ENCODE results near the gene VPS9D1.
"Not testable (repeated sequence)": the region's sequence is repeated elsewhere in the genome, so short reads cannot be mapped to it uniquely, and the experiment has no call there.

Gene VPS9D1

GRCh38 chr16:89694784-89695085 is 26.0 kb downstream of the VPS9D1 start:
- Histone ChIP-seq H3K36me3 (ENCODE audit: control insufficient read depth in 1 of 2, insufficient read depth in 2 of 2, low read length in 2 of 2) (peaks cover 28 to 56% of the 10 kb centered on the region in 2 donors), H3K4me1 (ENCODE audit: control insufficient read depth in 1 of 2, insufficient read depth in 2 of 2, low read length in 2 of 2) (peaks cover 5 to 21% of the 10 kb centered on the region in 2 donors)
- H3K27me3 ChIP-seq (ENCODE audit: control insufficient read depth in 1 of 2, insufficient read depth in 2 of 2, low read length in 2 of 2); H3K27ac ChIP-seq (ENCODE audit: low read depth, low read length); H3K4me3 ChIP-seq (ENCODE audit: low read depth in 1 of 2, low read length in 2 of 2); H3K9ac ChIP-seq (ENCODE audit: low read depth in 1 of 2, low read length in 2 of 2); H3K9me3 ChIP-seq (ENCODE audit: control insufficient read depth in 1 of 2, low read length in 2 of 2): not testable (repeated sequence)

GRCh38 chr16:89693931-89694783 is 26.5 kb downstream of the VPS9D1 start:
- Histone ChIP-seq H3K4me3 (ENCODE audit: low read depth in 1 of 2, low read length in 2 of 2) (no peak overlapping the region), H3K9ac (ENCODE audit: low read depth in 1 of 2, low read length in 2 of 2) (no peak overlapping the region), H3K9me3 (ENCODE audit: control insufficient read depth in 1 of 2, low read length in 2 of 2) (no peaks in the 10 kb centered on the region), H3K36me3 (ENCODE audit: control insufficient read depth in 1 of 2, insufficient read depth in 2 of 2, low read length in 2 of 2) (peaks cover 29 to 61% of the 10 kb centered on the region in 2 donors), H3K27me3 (ENCODE audit: control insufficient read depth in 1 of 2, insufficient read depth in 2 of 2, low read length in 2 of 2) (no peaks in the 10 kb centered on the region), H3K27ac (ENCODE audit: low read depth, low read length) (no peak overlapping the region), H3K4me1 (ENCODE audit: control insufficient read depth in 1 of 2, insufficient read depth in 2 of 2, low read length in 2 of 2) (peaks cover 2 to 19% of the 10 kb centered on the region in 2 donors)

- Histone ChIP-seq H3K4me3 (ENCODE audit: low read depth in 1 of 2, low read length in 2 of 2) (no peak overlapping the region), H3K27ac (ENCODE audit: low read depth, low read length) (no peak overlapping the region), H3K9ac (ENCODE audit: low read depth in 1 of 2, low read length in 2 of 2) (no peak overlapping the region), H3K4me1 (ENCODE audit: control insufficient read depth in 1 of 2, insufficient read depth in 2 of 2, low read length in 2 of 2) (peaks cover 0 to 22% of the 10 kb centered on the region in 2 donors), H3K9me3 (ENCODE audit: control insufficient read depth in 1 of 2, low read length in 2 of 2) (no peaks in the 10 kb centered on the region), H3K27me3 (ENCODE audit: control insufficient read depth in 1 of 2, insufficient read depth in 2 of 2, low read length in 2 of 2) (no peaks in the 10 kb centered on the region), H3K36me3 (ENCODE audit: control insufficient read depth in 1 of 2, insufficient read depth in 2 of 2, low read length in 2 of 2) (peaks cover 29 to 63% of the 10 kb centered on the region in 2 donors)
These were observed 27.4 kb downstream of the VPS9D1 start for GRCh38 chr16:89693289-89693731.

GRCh38 chr16:89691986-89692569 is 28.6 kb downstream of the VPS9D1 start:
- Histone ChIP-seq H3K36me3 (ENCODE audit: control insufficient read depth in 1 of 2, insufficient read depth in 2 of 2, low read length in 2 of 2) (peaks cover 29 to 63% of the 10 kb centered on the region in 2 donors), H3K9me3 (ENCODE audit: control insufficient read depth in 1 of 2, low read length in 2 of 2) (no peaks in the 10 kb centered on the region), H3K27me3 (ENCODE audit: control insufficient read depth in 1 of 2, insufficient read depth in 2 of 2, low read length in 2 of 2) (no peaks in the 10 kb centered on the region), H3K9ac (ENCODE audit: low read depth in 1 of 2, low read length in 2 of 2) (no peak overlapping the region), H3K4me3 (ENCODE audit: low read depth in 1 of 2, low read length in 2 of 2) (no peak overlapping the region), H3K27ac (ENCODE audit: low read depth, low read length) (no peak overlapping the region), H3K4me1 (ENCODE audit: control insufficient read depth in 1 of 2, insufficient read depth in 2 of 2, low read length in 2 of 2) (peaks cover 7 to 34% of the 10 kb centered on the region in 2 donors)

- no peak overlapping the region for H3K4me3 ChIP-seq (ENCODE audit: low read depth in 1 of 2, low read length in 2 of 2)
- H3K36me3 ChIP-seq (ENCODE audit: control insufficient read depth in 1 of 2, insufficient read depth in 2 of 2, low read length in 2 of 2): peaks cover 29 to 60% of the 10 kb centered on the region in 2 donors
- no peaks in the 10 kb centered on the region for H3K27me3 ChIP-seq (ENCODE audit: control insufficient read depth in 1 of 2, insufficient read depth in 2 of 2, low read length in 2 of 2)
- H3K9me3 ChIP-seq (ENCODE audit: control insufficient read depth in 1 of 2, low read length in 2 of 2): no peaks in the 10 kb centered on the region
- H3K4me1 ChIP-seq (ENCODE audit: control insufficient read depth in 1 of 2, insufficient read depth in 2 of 2, low read length in 2 of 2): peaks cover 7 to 27% of the 10 kb centered on the region in 2 donors
- H3K27ac ChIP-seq (ENCODE audit: low read depth, low read length): no peak overlapping the region
- H3K9ac ChIP-seq (ENCODE audit: low read depth in 1 of 2, low read length in 2 of 2): no peak overlapping the region
These were observed 29.3 kb downstream of the VPS9D1 start for GRCh38 chr16:89691231-89691985.

- Histone ChIP-seq H3K27me3 (ENCODE audit: control insufficient read depth in 1 of 2, insufficient read depth in 2 of 2, low read length in 2 of 2) (no peaks in the 10 kb centered on the region), H3K4me3 (ENCODE audit: low read depth in 1 of 2, low read length in 2 of 2) (no peak overlapping the region), H3K36me3 (ENCODE audit: control insufficient read depth in 1 of 2, insufficient read depth in 2 of 2, low read length in 2 of 2) (peaks cover 29 to 53% of the 10 kb centered on the region in 2 donors), H3K9me3 (ENCODE audit: control insufficient read depth in 1 of 2, low read length in 2 of 2) (no peaks in the 10 kb centered on the region), H3K9ac (ENCODE audit: low read depth in 1 of 2, low read length in 2 of 2) (no peak overlapping the region), H3K27ac (ENCODE audit: low read depth, low read length) (no peak overlapping the region), H3K4me1 (ENCODE audit: control insufficient read depth in 1 of 2, insufficient read depth in 2 of 2, low read length in 2 of 2) (peaks cover 7 to 22% of the 10 kb centered on the region in 2 donors)
These were observed 30.3 kb downstream of the VPS9D1 start for GRCh38 chr16:89690392-89690901.

GRCh38 chr16:89689621-89690020 is 31.1 kb downstream of the VPS9D1 start:
- H3K27ac ChIP-seq (ENCODE audit: low read depth, low read length); H3K9ac ChIP-seq (ENCODE audit: low read depth in 1 of 2, low read length in 2 of 2); H3K27me3 ChIP-seq (ENCODE audit: control insufficient read depth in 1 of 2, insufficient read depth in 2 of 2, low read length in 2 of 2); H3K4me3 ChIP-seq (ENCODE audit: low read depth in 1 of 2, low read length in 2 of 2); H3K9me3 ChIP-seq (ENCODE audit: control insufficient read depth in 1 of 2, low read length in 2 of 2): not testable (repeated sequence)
- H3K36me3 ChIP-seq (ENCODE audit: control insufficient read depth in 1 of 2, insufficient read depth in 2 of 2, low read length in 2 of 2): peaks cover 25 to 49% of the 10 kb centered on the region in 2 donors
- peaks cover 7 to 15% of the 10 kb centered on the region in 2 donors for H3K4me1 ChIP-seq (ENCODE audit: control insufficient read depth in 1 of 2, insufficient read depth in 2 of 2, low read length in 2 of 2)

GRCh38 chr16:89689142-89689541 is 31.6 kb downstream of the VPS9D1 start:
- H3K27me3 ChIP-seq (ENCODE audit: control insufficient read depth in 1 of 2, insufficient read depth in 2 of 2, low read length in 2 of 2): no peaks in the 10 kb centered on the region
- no peak overlapping the region for H3K4me3 ChIP-seq (ENCODE audit: low read depth in 1 of 2, low read length in 2 of 2)
- H3K27ac ChIP-seq (ENCODE audit: low read depth, low read length): no peak overlapping the region
- H3K9ac ChIP-seq (ENCODE audit: low read depth in 1 of 2, low read length in 2 of 2): no peak overlapping the region
- H3K9me3 ChIP-seq (ENCODE audit: control insufficient read depth in 1 of 2, low read length in 2 of 2): no peaks in the 10 kb centered on the region
- peaks cover 7 to 15% of the 10 kb centered on the region in 2 donors for H3K4me1 ChIP-seq (ENCODE audit: control insufficient read depth in 1 of 2, insufficient read depth in 2 of 2, low read length in 2 of 2)
- H3K36me3 ChIP-seq (ENCODE audit: control insufficient read depth in 1 of 2, insufficient read depth in 2 of 2, low read length in 2 of 2): peaks cover 25 to 44% of the 10 kb centered on the region in 2 donors

- Histone ChIP-seq H3K27ac (ENCODE audit: low read depth, low read length) (no peak overlapping the region), H3K9me3 (ENCODE audit: control insufficient read depth in 1 of 2, low read length in 2 of 2) (no peaks in the 10 kb centered on the region), H3K4me3 (ENCODE audit: low read depth in 1 of 2, low read length in 2 of 2) (no peak overlapping the region), H3K27me3 (ENCODE audit: control insufficient read depth in 1 of 2, insufficient read depth in 2 of 2, low read length in 2 of 2) (no peaks in the 10 kb centered on the region), H3K36me3 (ENCODE audit: control insufficient read depth in 1 of 2, insufficient read depth in 2 of 2, low read length in 2 of 2) (peaks cover 22 to 37% of the 10 kb centered on the region in 2 donors), H3K9ac (ENCODE audit: low read depth in 1 of 2, low read length in 2 of 2) (no peak overlapping the region), H3K4me1 (ENCODE audit: control insufficient read depth in 1 of 2, insufficient read depth in 2 of 2, low read length in 2 of 2) (peaks cover 7 to 15% of the 10 kb centered on the region in 2 donors)
These were observed 32.3 kb downstream of the VPS9D1 start for GRCh38 chr16:89688395-89688794.

Measured in duodenal mucosa (tissue), 2 donors.